Activated gamma-delta T cell (primary cell): Measurements from ENCODE around the gene IRF5.

Experiments used
- DNase-seq: peaks from one replicate; lab custom pipeline; 2025; lab: John Stamatoyannopoulos, UW

IRF5 gene

GRCh38 chr7:128921866-128922440 lies 15.8 kb upstream of the IRF5 start:
- no peak for DNase-seq

GRCh38 chr7:128922496-128923410 lies 15.0 kb upstream of the IRF5 start:
- no peak for DNase-seq

- no peak for DNase-seq
Measured at GRCh38 chr7:128923411-128923800, 14.3 kb upstream of the IRF5 start.

GRCh38 chr7:128924707-128925588 lies 12.8 kb upstream of the IRF5 start:
- no peak for DNase-seq

GRCh38 chr7:128928159-128928813 lies 9.4 kb upstream of the IRF5 start:
- no peak for DNase-seq

GRCh38 chr7:128928882-128929788 lies 8.6 kb upstream of the IRF5 start:
- no peak for DNase-seq

- DNase-seq = no peak
Measured at GRCh38 chr7:128931190-128931798, 6.4 kb upstream of the IRF5 start.

GRCh38 chr7:128931965-128932861 lies 5.5 kb upstream of the IRF5 start:
- no peak for DNase-seq

GRCh38 chr7:128932862-128933179 lies 4.9 kb upstream of the IRF5 start:
- DNase-seq = no peak

GRCh38 chr7:128933180-128933891 lies 4.4 kb upstream of the IRF5 start:
- no peak for DNase-seq

- no peak for DNase-seq
Measured at GRCh38 chr7:128934361-128935341, 3.1 kb upstream of the IRF5 start.

- DNase-seq = no peak
Measured at GRCh38 chr7:128935342-128935730, 2.4 kb upstream of the IRF5 start.

- DNase-seq = no peak
Measured at GRCh38 chr7:128936798-128937197, 929 bp upstream of the IRF5 start.

- no peak for DNase-seq
Measured at GRCh38 chr7:128937271-128937646, 468 bp upstream of the IRF5 start.

- DNase-seq = no peak
Measured at GRCh38 chr7:128938544-128939074, 882 bp downstream of the IRF5 start.

- no peak for DNase-seq
Measured at GRCh38 chr7:128939075-128939860, 1.5 kb downstream of the IRF5 start.
